IMR-90 (cell line): ENCODE measurements around the gene NTM. TPM values are rescaled to one million over a fixed set of nuclear protein-coding genes. Genes with fewer than 3 reads are reported as not detected.

Source experiments
- ATAC-seq: fragments of 200-7000 bp; cut with Tn5 transposase; 2 replicates; pipeline ENCODE4 v1.9.1; 2020; ENCODE audit warnings: low read depth, mild to moderate bottlenecking, moderate library complexity
- BruUV-seq: library from RNA; stranded (reverse); fragments of 400-500 nt; replicated peaks from 2 replicates; lab custom pipeline; 2021; lab: Mats Ljungman, UMichigan
- CTCF ChIA-PET: fragments of 300-600 bp; formaldehyde crosslinking; extraction: SDS; loops from one replicate; lab custom pipeline; 2021; ENCODE audit warnings: antibody characterized with exemption; lab: Yijun Ruan, JAX
- POLR2A ChIA-PET: fragments of 300-600 bp; sonication (Branson Sonifier 250); formaldehyde crosslinking; loops from one replicate; lab custom pipeline; 2022; ENCODE audit warnings: antibody characterized with exemption; ENCODE audit not compliant: unreplicated experiment; lab: Charles Lee
- DNase-seq: peaks from one replicate; pipeline ENCODE4 v3.0.0; 2013
- H2AFZ ChIP-seq: replicated peaks from 2 replicates; pipeline ENCODE3; 2013; ENCODE audit warnings: low read length, mild to moderate bottlenecking; ENCODE audit not compliant: poor library complexity
- H2AK5ac ChIP-seq: 2 replicates; pipeline ENCODE4 v1.6.1; 2013; ENCODE audit warnings: low read depth, low read length, inconsistent platforms
- H2AK9ac ChIP-seq: replicated peaks from 2 replicates; pipeline ENCODE3; 2013; ENCODE audit warnings: mild to moderate bottlenecking, low read depth, low read length, moderate library complexity; ENCODE audit not compliant: poor library complexity
- H2BK120ac ChIP-seq: 2 replicates; pipeline ENCODE4 v1.6.1; 2013; ENCODE audit warnings: low read depth, low read length, inconsistent platforms
- H2BK15ac ChIP-seq: 3 replicates; pipeline ENCODE4 v1.6.1; 2013; ENCODE audit warnings: low read depth, low read length, inconsistent platforms
- H2BK20ac ChIP-seq: 2 replicates; pipeline ENCODE4 v1.6.1; 2013; ENCODE audit warnings: low read depth, mild to moderate bottlenecking, inconsistent platforms, low read length, moderate library complexity
- H2BK5ac ChIP-seq: 2 replicates; pipeline ENCODE4 v1.6.1; 2013; ENCODE audit warnings: mild to moderate bottlenecking, low read depth, low read length, inconsistent platforms; ENCODE audit not compliant: poor library complexity, severe bottlenecking
- H3K14ac ChIP-seq: replicated peaks from 2 replicates; pipeline ENCODE4 v1.6.1; 2013; ENCODE audit warnings: low read depth, low read length, inconsistent platforms
- H3K18ac ChIP-seq: 2 replicates; pipeline ENCODE4 v1.6.1; 2013; ENCODE audit warnings: low read depth, low read length, control low read depth
- H3K23ac ChIP-seq: 2 replicates; pipeline ENCODE4 v1.6.1; 2013; ENCODE audit warnings: low read depth, low read length, inconsistent platforms
- H3K27ac ChIP-seq: 2 replicates; pipeline ENCODE4 v1.5.1; 2013; ENCODE audit warnings: mild to moderate bottlenecking, control low read depth, low read length; ENCODE audit not compliant: insufficient read depth
- H3K27me3 ChIP-seq: 2 replicates; pipeline ENCODE4 v1.6.1; 2013; ENCODE audit warnings: low read length; ENCODE audit not compliant: control insufficient read depth, insufficient read depth
- H3K36me3 ChIP-seq: 2 replicates; pipeline ENCODE4 v1.6.1; 2013; ENCODE audit warnings: low read length, mixed read lengths; ENCODE audit not compliant: control insufficient read depth, insufficient read depth
- H3K4ac ChIP-seq: 2 replicates; pipeline ENCODE4 v1.6.1; 2013; ENCODE audit warnings: low read depth, low read length, inconsistent platforms
- H3K4me1 ChIP-seq: 2 replicates; pipeline ENCODE4 v1.6.1; 2013; ENCODE audit warnings: low read length, mixed read lengths; ENCODE audit not compliant: control insufficient read depth, insufficient read depth
- H3K4me2 ChIP-seq: 2 replicates; pipeline ENCODE4 v1.6.1; 2013; ENCODE audit warnings: low read depth, mild to moderate bottlenecking, control low read depth, low read length, moderate library complexity
- H3K4me3 ChIP-seq: 2 replicates; pipeline ENCODE4 v1.5.1; 2013; ENCODE audit warnings: low read depth, mild to moderate bottlenecking, control low read depth, low read length, moderate library complexity; ENCODE audit not compliant: insufficient read depth
- H3K56ac ChIP-seq: 2 replicates; pipeline ENCODE4 v1.6.1; 2013; ENCODE audit warnings: low read length, inconsistent platforms; ENCODE audit not compliant: insufficient read depth; ENCODE audit errors: extremely low read depth
- H3K79me1 ChIP-seq, 2 experiments: 2 replicates each; pipeline ENCODE4 v1.6.1; 2013; ENCODE audit warnings: low read length in 2 of 2, inconsistent platforms in 1 of 2, low read depth in 1 of 2
- H3K9ac ChIP-seq: 2 replicates; pipeline ENCODE4 v1.6.1; 2013; ENCODE audit warnings: low read depth, low read length, control low read depth
- H3K9me1 ChIP-seq: 2 replicates; pipeline ENCODE4 v1.6.1; 2013; ENCODE audit warnings: low read length, inconsistent platforms; ENCODE audit not compliant: insufficient read depth
- H3K9me3 ChIP-seq: 2 replicates; pipeline ENCODE4 v1.6.1; 2013; ENCODE audit warnings: low read length; ENCODE audit not compliant: control insufficient read depth, insufficient read depth
- H4K20me1 ChIP-seq: 2 replicates; pipeline ENCODE4 v1.6.1; 2013; ENCODE audit warnings: low read length, inconsistent platforms; ENCODE audit not compliant: insufficient read depth
- H4K5ac ChIP-seq: 2 replicates; pipeline ENCODE4 v1.6.1; 2013; ENCODE audit warnings: mild to moderate bottlenecking, low read depth, low read length, control low read depth
- H4K8ac ChIP-seq, 2 experiments: 2 replicates each; pipeline ENCODE4 v1.6.1; 2013; ENCODE audit warnings: low read depth in 2 of 2, low read length in 2 of 2, control low read depth in 1 of 2, inconsistent platforms in 1 of 2
- H4K91ac ChIP-seq: 2 replicates; pipeline ENCODE4 v1.6.1; 2013; ENCODE audit warnings: low read depth, low read length, inconsistent platforms; ENCODE audit not compliant: insufficient read depth
- CHD1 ChIP-seq: IDR thresholded peaks from 2 replicates; pipeline ENCODE4 v1.6.1; 2012; ENCODE audit warnings: low read depth, low read length, improper control_type of control experiment
- MAFK ChIP-seq: IDR thresholded peaks from 2 replicates; pipeline ENCODE4 v1.6.1; 2012; ENCODE audit warnings: low read depth, low read length, improper control_type of control experiment
- RCOR1 ChIP-seq: IDR thresholded peaks from 2 replicates; pipeline ENCODE4 v1.6.1; 2012; ENCODE audit warnings: mild to moderate bottlenecking, low read length, improper control_type of control experiment; ENCODE audit not compliant: insufficient replicate concordance
- SMC3 ChIP-seq: fragments of 150-350 bp; IDR thresholded peaks from 2 replicates; pipeline ENCODE4 v1.6.1; 2016; ENCODE audit warnings: low read depth, mild to moderate bottlenecking, antibody characterized with exemption, low read length, moderate library complexity
- USF2 ChIP-seq: fragments of 150-350 bp; IDR thresholded peaks from 2 replicates; pipeline ENCODE4 v1.6.1; 2017; ENCODE audit warnings: mild to moderate bottlenecking, antibody characterized with exemption, low read length, low read depth
- WGBS, 2 experiments: methylation state at CpG; one replicate each; pipeline versions ENCODE4 v1.1.5 to v1.1.7; 2013; ENCODE audit warnings: missing lambda C conversion rate in 2 of 2; ENCODE audit not compliant: insufficient read length in 1 of 2; ENCODE audit errors: extremely low coverage in 2 of 2; 5-methylcytosine and 5-hydroxymethylcytosine counted together
- dilution Hi-C: fragments of 300-500 bp; cut with HindIII; formaldehyde crosslinking; loops from one replicate; pipeline ENCODE4 v1.14.3; 2018; ENCODE audit warnings: low sequenced_read_pairs; ENCODE audit not compliant: unreplicated experiment
- in situ Hi-C: fragments of 300-500 bp; cut with MboI; formaldehyde crosslinking; loops from 3 replicates; pipeline ENCODE4 v1.14.3; 2019; ENCODE audit warnings: low sequenced_read_pairs, inconsistent platforms, mixed read lengths
- intact Hi-C: fragments of 100-400 bp; cut with micrococcal nuclease; formaldehyde crosslinking; loops from 2 replicates; pipeline ENCODE4 v1.10.0; 2022
- polyA plus RNA-seq, 3 experiments: library from polyadenylated mRNA; depleted of rRNA; stranded (reverse); fragments of >200 nt; gene quantifications; 2 replicates each; pipeline ENCODE4 v1.2.3, GENCODE V29; 2012; ENCODE audit warnings: low replicate concordance in 1 of 3
- total RNA-seq: library from RNA; depleted of rRNA; stranded (reverse); fragments of >200 nt; gene quantifications from 2 replicates; pipeline ENCODE4 v1.2.3, GENCODE V29; 2012

NTM gene
- total and polyA plus RNA-seq, 2 of the 4 experiments (the other 2 are of a cell fraction), result 19.5 to 25.5 TPM

GRCh38 chr11:132062031-132062430 lies 691.6 kb downstream of the NTM start:
- in situ Hi-C loops (loop anchor here (25.0 kb wide), 1 partner anchor 1650 kb away; no protein-coding TSS in a partner anchor), intact Hi-C loops (loop anchor here (2.0 to 5.0 kb wide), 2 partner anchors 150 to 195 kb away; no protein-coding TSS in a partner anchor), dilution Hi-C loops (no loop called here)
- H4K20me1 ChIP-seq, result no peaks in the 10 kb centered on the region
- WGBS, 2 experiments, result 100% methylated on average over 1 of the region's 1 CpG; no CpG with 5 or more reads in 1 of the 2 experiments
- peak overlapping the region; percentile 81 for H2AK5ac ChIP-seq
- no peaks in the 10 kb centered on the region for H3K36me3 ChIP-seq
- peak; percentile 62 for DNase-seq
- H2AK9ac ChIP-seq, result no peak overlapping the region
- peaks cover 37% of the 10 kb centered on the region for H3K9me1 ChIP-seq
- peak overlapping the region; percentile 79; the same call in 1 of the 2 replicates for H3K23ac ChIP-seq
- peak overlapping the region; percentile 60; the same call in 1 of the 2 replicates for H4K5ac ChIP-seq
- H3K27ac ChIP-seq, result peak overlapping the region; percentile 66; the same call in 1 of the 2 replicates
- POLR2A ChIA-PET, result no interaction called here
- H3K9me3 ChIP-seq, result no peaks in the 10 kb centered on the region; the same call in 1 of the 2 replicates
- peak overlapping the region; percentile 78 for H3K14ac ChIP-seq
- H3K4me2 ChIP-seq, result 0 out of 2 replicates have a peak overlapping the region, but pooled peaks have one; percentile 7
- H3K18ac ChIP-seq, result peak overlapping the region; percentile 94
- H3K4me3 ChIP-seq, result no peak overlapping the region
- peak overlapping the region; percentile 92 for H2BK15ac ChIP-seq
- TF ChIP-seq MAFK (peak; percentile 51; the same call in 1 of the 2 replicates), SMC3 (no peak), RCOR1 (no peak), CHD1 (no peak), USF2 (no peak)
- peak overlapping the region; percentile 77 to 83 for H4K8ac ChIP-seq
- H2BK5ac ChIP-seq, result peak overlapping the region; percentile 99
- no peak for ATAC-seq
- no peaks in the 10 kb centered on the region for H3K27me3 ChIP-seq
- peaks cover 23 to 63% of the 10 kb centered on the region in 2 experiments; a peak in 3 of 4 replicates for H3K79me1 ChIP-seq
- peak overlapping the region; percentile 42; the same call in 1 of the 2 replicates for H3K56ac ChIP-seq
- peak overlapping the region; percentile 92 for H2BK120ac ChIP-seq
- no TSS peak for BruUV-seq
- peak overlapping the region; percentile 69 for H4K91ac ChIP-seq
- H2AFZ ChIP-seq, result no peak overlapping the region
- peaks cover 39% of the 10 kb centered on the region for H3K4me1 ChIP-seq
- no peak overlapping the region; the same call in 1 of the 2 replicates for H3K9ac ChIP-seq
- CTCF ChIA-PET, result interaction anchor here (0.7 to 3.0 kb wide), 5 partner anchors 11 to 544 kb away, joined by 3 to 14 read pairs (median 3); no protein-coding TSS in a partner anchor
- peak overlapping the region; percentile 95 for H2BK20ac ChIP-seq
- peak overlapping the region; percentile 92 for H3K4ac ChIP-seq
